GM18517 (cell line): Measurements from ENCODE around the gene PROB1.
A peak's percentile ranks its signal among the peaks of the same experiment; 100 is the strongest.

Experiments used
- ATAC-seq: cut with Tn5 transposase; IDR thresholded peaks from one replicate; pipeline ENCODE4 v1.9.1; 2021; ENCODE audit warnings: mild to moderate bottlenecking, moderate library complexity; ENCODE audit not compliant: unreplicated experiment

Gene PROB1

GRCh38 chr5:139343476-139343875, 51.4 kb downstream of the PROB1 start:
- ATAC-seq: no peak

GRCh38 chr5:139342423-139342723, 52.5 kb downstream of the PROB1 start:
- ATAC-seq: peak; percentile 34

- peak; percentile 81 for ATAC-seq
Observed at GRCh38 chr5:139341689-139342422, 53.0 kb downstream of the PROB1 start, which contains the start of gene PAIP2. Gene PAIP2 (plus strand): TSS chr5:139341854. CDS start chr5:139363785, 21,931 bp downstream.

- peak; percentile 33 for ATAC-seq
Observed at GRCh38 chr5:139341187-139341688, 53.7 kb downstream of the PROB1 start.
